ENCODE measurements around the gene IGDCC3.
"Not testable (repeated sequence)": the region's sequence is repeated elsewhere in the genome, so short reads cannot be mapped to it uniquely, and the experiment has no call there.

IGDCC3 gene

DNA sequence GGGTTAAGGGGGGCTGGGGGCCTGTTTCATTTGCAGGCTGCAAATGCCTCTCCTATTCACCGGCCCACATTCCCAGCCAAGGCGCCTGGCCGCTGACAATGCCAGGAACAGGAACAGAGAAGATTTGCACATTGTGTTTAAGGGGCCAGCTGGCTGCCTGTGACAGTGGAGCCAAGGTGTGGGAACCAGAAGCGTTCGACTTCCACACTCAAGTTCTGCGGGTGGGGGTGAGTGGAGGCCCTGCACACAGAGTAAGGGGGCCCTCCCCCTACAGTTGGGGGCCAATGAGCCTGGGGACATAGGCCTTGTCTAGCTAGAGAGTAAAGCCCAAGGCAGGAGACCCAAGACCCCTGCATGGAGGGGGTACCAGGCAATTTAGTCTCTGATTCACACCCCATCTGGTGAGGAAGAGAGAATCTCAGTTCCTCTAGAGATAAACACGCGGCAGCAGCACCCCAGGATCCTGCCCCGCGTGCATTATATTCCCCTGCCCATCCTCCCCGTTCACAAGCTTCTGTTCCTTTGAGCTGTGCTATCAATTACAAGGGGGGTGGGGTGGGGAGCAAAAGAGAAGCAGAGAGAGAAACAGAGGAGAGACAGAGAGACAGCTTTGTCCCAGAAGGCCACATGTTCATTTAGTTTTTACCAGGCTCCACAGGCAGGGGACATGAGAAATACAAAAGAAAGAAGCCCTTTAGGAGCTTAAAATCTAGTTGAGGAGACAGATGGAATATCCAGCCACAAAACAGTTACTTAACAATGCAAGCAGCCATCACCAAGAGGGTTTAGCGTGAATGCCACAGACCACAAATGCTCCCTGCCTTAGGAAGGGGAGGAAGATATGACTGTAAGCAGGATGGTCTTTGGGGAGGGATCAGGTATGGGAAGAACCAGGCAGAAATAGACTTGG is 9.2 kb downstream of the IGDCC3 start:
- DNase-seq: no peak

DNA sequence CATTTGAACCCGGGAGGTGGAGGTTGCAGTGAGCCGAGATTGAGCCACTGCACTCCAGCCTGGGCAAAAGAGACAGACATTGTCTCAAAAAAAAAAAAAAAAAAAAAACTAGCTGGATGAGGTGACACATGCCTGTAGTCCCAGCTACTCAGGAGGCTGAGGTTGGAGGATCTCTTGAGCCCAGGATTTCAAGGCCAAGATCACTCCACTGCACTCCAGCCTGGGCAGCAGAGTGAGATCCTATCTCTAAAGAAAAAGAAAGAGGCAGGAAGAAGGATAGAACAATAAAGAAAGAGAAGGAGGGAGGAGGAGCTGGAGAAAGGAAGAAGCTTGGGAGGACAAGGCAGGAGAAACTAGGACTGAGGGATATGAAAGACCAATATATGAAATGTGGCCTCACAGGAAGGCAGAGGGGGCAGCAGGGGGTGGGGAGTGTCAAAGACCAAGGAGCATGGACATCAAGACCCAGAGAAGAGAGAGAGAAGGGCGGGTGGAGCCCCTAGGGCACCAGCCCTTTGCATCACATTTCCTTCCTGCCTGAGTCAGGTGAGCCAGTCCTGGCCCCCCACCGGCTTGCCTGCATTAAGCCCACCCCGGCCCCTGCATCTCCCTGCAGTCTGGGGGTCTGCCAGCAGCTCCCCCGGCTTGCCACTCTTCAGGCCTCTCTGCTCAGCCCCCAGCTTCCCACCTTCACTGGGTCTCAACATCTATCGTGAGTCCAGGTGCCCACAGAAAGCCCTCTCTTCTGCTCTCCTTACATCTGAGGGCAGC is 11.5 kb downstream of the IGDCC3 start:
- no peak for DNase-seq

DNA sequence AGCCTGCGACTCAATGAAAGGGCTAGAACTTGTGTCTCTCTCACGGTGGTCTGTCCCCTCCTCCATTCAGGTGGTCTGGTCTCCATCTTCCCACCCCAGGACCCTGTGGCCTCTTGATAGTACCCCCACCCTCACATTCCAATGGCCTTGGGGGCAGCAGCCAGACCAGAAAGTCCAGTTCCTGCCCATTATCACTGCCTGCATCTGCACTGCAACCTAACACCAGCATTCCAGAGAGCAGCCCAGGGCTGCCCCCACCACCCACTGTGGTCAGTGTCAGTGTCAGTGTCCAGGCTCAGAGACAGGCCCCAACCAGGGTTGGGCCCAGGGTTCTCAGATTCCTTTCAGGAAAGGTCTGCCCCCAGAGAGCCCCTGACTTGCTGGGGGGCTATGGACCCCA is 12.6 kb downstream of the IGDCC3 start:
- DNase-seq: no peak

DNA sequence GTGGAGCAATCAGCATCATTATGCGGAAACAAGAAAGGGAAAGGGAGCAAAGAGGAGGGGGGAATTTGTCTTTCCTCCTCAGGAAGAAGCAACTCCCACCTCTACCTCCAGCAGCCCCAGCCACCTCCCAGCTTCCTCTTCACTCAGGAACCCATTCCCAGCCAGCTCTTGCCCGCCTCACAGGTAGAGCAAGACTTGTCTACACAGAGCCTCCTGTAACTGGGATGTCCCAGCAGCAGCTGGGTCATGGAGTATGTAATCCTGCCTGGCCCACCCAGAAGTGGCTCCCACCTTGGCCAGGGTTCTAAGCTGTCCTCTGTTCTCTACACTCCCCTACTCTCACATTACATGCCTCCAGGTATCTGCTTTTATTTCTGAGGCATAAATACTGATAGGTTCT is 14.0 kb downstream of the IGDCC3 start:
- no peak for DNase-seq

DNA sequence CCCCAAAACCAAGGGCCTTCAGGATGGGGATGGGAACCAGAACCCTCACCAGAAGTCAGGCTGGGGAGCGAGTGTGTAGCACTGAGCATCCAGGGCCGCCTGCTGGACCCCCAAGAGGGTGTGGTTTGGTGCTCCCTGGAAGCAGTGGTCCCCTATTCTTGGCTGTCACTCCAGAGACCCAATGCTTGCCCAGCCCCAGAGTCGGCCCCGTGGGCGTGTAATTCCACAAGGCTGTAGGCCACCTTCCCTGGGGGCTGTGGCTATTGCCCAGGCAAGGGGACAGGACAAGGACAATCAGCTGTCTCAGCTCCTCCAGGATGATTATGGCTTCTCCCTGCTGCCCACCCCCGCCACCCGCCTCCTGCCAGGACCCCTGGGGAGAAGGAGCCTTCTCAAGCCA is 14.5 kb downstream of the IGDCC3 start:
- DNase-seq: no peak

DNA sequence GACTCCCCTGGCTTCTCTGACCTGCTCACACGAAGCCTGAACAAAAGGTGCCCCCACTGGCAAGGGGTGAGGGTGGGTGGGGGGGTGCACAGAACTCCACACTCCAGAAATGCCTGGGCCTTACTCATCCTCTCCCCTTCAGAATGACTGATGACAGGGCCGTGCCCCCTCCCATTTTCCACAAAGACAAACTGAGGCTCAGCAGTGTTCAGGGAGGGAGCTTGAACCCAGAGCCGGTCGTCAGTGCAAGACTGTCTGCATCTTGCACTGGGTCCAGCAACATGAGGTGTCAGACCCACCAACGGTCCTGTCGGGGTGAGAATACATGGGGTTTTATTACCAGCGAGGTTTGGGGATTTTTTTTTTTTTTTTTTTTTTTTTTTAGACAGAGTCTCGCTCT is 15.3 kb downstream of the IGDCC3 start:
- DNase-seq: no peak

DNA sequence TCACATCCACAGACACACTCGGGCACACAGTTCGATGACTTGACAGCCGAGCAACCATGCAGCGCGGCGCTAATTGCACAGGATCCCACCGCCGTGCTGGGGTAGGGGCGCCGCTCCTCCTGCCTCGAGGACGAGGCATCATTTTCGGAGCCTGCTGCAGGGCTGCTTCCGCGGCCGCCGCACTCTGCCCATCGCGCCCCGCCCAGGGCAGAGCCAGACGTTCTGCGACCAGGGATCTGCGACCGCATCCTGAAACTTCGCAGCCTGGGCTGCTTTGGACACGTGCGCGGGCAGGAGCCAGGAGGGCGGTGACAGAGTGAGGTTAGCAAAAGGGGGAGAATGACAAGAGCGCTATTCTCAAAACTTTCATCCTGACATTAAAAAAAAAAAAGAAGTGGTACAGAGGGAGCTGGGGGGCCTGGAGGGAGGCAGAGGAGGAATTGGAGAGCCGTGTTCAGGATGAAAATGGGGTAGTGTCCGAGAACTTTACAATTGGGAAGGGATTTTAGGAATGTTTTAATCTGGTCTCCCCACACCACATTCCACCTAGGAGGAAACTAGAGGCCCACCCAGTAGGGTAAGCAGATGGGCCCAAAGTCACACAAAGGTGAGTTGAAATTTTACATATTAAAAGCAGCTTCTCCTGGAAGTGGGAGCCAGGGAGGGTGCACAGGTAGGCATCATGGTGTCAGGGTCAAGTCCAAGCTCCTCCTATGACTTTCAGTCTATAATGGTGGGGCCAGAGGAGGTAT is 15.9 kb downstream of the IGDCC3 start:
- DNase-seq: no peak

DNA sequence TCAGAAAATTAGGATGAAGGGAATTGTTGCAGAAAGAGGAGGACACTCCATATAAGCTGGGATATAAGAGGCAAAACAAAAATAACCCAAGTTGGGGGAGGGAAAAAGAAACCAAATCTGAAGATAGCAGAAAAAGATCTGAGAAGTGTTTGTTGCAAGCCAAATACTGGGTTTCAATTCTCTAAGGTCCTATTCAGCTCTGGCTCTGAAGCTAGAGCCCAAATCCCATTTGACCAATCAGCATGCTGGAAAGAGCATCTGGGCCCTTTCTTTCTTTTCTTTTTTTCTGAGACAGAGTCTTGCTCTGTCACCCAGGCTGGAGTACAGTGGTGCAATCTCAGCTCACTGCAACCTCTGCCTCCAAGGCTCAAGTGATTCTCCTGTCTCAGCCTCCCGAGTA is 17.3 kb downstream of the IGDCC3 start:
- no peak for DNase-seq

DNA sequence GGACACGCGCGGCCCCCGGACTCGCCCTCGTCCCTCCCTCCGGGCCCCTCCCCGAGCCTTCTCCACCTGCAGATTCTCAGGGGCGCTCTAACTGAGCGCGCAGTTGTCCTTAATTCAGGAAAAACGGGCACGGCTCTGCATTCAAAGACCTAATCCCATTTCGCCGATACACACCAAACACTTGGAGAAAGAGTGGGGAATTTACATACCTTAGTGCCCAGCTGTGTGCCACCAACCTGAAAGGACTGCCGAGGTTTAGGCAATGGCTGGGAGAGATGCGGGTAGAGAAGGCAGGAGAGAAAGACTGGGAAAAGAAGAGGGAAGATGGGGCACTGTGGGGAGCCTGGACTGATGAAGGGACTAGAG is 21.8 kb downstream of the IGDCC3 start:
- DNase-seq: no peak

DNA sequence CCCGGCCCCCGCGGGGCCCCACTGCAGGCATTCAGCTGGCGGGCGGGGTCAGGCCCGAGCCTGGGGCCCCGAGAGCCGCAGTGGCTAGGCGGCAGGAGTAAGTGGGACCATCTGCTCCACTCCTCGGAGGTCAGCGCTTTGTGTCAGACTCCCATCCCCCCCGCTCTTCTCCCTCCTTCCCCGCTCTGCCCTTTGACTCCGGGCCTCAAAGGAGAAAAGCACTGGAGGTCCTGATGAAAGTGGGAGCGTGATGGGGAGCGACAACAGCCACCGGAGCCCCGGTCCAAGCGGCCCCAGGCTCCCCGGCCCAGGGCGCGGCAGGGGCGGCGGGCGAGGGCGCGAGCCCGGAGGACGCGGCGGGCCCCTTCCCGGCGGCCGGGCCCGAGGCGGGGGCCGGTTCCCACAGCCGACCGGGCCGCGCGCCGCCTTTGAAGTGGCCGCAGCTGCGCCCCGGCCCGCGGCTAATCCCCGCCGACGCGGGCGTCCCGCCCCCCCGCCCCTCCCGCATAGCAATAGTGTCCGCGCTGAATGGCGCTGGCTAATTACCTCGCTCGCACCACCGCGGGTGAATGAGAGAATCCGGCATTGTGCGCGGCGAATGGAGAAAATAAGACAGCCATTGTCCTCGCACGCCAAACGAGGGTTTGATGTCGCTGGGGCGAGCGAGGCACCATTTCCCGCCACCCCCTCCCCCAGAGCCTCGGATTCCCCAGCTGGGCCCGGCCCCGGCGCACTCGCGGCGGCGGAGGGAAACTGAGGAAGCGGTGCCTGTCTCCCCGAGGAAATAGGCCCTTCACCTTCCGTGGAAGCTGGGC is 22.4 kb downstream of the IGDCC3 start:
- no peak for DNase-seq

DNA sequence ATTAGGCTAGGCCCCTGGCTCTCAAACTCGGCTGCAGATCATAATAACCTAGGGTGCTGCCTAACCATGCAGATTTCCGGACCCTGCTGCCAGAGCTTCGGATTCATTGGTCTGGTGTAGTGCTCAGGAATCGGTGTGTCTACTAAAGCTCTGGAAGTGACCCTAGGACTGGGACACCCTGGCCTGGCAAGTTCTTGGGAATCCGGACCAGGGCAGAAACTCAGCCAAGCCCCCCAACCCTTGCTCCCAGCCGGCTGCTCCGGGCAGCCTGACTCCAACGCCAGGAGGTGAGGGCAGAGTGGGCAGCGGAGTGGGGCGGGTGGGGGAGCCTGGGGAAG is 23.0 kb downstream of the IGDCC3 start:
- DNase-seq: no peak

DNA sequence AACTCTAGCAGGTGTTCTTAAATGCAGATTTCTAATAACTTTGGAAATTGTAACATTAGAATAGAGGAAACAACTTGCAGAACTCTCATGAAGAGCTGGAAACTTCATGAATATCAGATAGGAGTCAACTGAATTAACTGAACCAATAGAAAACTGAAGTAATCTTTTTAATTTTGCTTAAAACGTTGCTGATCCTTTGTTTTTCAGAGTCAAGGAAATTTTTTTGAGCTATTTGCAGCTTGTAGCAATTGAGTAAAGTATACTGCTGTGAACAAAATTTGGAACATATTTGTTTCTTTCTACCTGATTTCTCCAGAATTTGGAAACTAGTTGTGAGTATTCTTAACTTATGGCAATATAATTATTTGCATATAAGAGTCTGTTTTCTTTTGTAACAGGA is 25.8 kb downstream of the IGDCC3 start:
- DNase-seq: not testable (repeated sequence)

DNA sequence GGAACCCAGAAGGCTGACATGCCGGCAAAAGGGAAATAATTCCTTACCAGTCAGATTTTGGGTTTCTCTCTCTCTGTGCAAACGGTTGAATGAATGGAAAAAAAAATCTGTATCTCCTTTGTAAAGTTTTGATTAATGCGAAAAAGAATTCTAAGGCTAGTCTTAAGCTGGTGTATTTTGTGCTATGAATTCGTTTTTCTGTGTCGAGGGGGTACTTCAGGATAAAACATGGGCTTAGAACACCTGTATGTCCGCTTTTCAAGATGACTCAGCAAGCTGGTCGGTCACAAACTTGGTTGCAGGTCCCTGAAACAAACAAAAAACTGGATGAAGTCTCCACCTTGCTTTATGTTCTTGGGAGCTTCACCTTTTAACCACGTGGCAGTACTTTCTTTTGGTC is 28.5 kb downstream of the IGDCC3 start:
- no peak for DNase-seq

DNA sequence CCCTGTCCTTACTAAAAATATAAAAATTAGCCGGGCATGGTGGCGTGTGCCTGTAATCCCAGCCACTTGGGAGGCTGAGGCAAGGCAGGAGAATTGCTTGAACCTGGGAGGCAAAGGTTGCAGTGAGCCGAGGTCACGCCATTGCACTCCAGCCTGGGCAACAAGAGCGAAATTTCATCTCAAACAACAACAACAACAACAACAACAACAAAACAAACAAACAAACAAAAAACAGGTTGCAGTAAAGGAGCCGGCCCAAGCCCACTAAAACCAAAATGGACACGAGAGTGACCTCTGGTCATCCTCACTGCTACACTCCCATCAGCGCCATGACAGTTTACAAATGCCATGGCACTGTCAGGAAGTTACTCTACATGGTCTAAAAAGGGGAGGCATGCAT is 30.0 kb downstream of the IGDCC3 start:
- DNase-seq: not testable (repeated sequence)

DNA sequence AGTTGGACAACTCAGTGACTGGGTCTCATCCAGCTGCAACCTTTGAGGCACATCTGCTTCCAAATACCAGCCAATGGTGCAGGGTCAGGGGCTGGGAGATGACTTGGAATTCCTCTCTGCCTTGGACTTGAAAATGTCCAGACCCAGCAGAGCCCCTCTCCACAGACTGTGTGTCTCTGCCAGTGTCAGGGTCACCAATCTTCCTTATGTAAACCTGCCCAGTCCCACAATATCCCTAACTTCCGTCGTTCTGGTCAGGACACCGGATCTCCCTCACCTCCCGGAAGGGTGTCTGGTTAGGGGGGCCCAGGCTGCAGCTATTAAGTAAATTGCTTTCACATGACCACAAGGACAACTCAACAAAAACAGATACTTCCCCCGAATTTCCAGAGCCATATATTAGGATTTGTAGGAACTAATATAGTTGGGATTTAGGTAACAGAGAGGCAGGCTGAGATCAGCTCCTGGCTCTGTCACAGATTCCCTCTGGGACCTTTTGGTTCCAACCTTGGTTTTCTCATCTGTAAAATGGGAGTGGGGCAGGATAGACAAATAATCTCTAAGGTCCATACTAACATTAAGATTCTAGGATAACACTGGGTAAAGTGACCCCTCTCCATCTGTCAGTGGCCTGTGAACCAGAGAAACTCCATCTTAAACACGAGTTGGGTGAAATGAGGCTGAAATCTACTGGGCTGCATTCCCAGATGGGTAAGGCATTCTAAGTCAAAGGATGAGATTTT is 30.8 kb downstream of the IGDCC3 start:
- DNase-seq: no peak

DNA sequence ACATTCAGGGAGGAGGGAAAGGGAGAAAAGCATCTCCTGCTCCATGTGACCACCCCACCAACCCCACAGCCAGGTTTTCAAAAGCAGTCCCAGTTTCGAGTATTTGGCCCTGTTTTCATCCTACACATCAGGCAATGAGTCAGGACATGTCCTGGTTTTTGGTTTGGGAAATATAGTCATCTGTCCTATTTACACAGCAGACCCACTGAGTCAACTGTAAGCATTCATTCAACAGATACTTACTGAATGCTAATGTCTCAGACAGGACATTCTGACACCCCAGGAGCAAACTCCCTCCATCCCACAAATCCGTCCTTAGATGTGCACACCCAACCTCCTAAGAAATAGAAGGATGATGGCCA is 32.9 kb downstream of the IGDCC3 start:
- no peak for DNase-seq

DNA sequence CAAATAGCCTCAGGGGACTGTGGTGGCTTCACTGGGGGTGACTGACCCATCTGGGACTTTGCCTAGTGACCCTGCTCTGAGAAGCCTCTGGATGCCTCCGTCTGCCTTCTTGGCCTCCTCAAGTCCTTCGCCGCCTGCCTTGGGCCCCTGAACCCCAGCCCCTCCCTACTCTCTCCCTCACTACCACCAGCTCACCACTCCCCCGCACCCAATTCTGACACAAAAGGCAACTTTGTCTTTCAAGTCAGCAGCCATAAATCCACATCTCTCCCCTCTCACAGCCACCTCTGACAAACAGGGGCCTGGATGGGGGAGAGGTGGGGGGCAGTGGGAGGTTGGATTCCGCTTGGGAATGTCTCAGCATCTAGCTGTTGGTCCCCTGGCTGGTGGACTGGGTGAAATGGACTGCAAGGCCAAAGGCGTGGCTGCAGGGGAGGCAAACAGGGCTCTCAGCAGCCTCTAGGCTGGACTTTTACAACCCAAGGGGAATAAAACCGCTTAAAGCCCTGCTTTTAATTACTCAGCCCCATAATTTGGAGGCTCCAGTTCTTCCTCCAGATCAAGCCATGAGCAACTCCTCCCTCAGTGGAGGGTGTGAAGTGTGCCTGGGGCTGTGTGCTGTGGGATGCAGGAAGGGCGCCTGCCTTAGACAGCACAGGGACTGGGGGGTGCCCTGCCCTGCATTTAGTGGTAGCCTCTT is 33.4 kb downstream of the IGDCC3 start:
- no peak for DNase-seq

DNA sequence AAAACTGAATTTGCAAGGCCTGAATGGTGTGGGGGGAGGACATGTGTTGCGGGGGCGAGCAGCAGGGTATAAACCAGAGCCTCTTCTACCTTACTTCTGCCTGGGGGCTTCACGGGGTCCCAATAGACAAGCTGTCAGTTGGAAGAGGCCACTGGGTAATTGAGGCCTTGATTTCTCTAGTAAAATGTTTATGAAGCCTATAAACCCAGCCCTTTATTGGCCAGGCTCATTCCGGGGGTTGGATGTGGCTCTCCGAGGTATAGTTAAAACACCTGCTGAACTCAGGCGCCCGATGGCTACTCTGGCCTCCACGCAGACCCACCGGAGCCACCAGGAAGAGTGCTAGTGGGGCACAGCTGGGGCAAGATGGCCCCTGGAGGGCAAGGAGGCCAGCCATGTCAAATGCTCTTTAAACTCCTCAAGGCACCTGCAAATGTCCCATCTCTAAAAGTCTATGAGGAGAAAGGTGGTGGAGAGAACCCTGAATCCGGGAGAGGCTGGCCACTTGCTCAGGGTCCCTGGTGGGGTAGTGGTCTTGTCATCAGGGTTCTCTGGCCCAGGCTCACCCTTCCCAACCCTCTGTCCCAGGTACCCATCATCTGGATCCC is 34.3 kb downstream of the IGDCC3 start:
- no peak for DNase-seq

DNA sequence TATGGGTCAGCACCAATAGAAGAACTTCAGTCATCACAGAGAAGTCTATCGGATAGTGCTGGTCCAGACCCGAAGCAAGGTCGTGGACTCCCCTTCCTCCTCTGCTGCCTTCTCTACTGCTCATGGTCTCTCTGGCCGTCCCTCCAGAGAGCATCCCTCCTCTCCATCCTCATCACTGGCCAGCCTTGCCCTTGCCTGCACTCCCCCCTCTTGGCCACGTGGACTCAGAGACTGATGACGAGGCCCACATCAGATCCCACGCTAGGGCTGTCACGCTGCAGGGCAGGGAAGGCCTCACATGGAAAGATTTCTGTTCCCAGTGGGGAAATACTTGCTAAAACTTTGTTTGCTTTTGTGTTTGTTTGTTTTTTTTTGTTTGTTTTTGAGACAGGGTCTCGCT is 35.3 kb downstream of the IGDCC3 start:
- DNase-seq: no peak

DNA sequence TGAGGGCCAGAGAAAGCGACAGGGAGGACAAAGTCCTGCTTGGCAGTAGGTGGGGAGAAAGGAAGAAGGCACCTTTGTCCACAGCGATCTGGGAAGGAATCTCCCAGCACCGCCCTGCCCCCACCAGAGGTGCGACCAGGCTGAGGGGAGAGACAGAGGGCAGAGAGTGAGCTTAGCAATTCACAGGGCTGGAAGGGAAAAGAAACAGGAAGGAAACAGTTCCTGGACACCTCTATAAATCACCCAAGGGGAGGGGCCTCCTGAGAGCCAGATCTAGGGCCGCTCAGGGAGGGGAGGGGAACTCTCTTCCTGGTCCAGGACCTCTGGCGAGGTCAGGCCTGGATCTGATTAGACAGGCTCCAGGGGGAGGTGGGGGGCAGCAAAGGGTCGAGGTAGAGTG is 37.9 kb downstream of the IGDCC3 start:
- no peak for DNase-seq

DNA sequence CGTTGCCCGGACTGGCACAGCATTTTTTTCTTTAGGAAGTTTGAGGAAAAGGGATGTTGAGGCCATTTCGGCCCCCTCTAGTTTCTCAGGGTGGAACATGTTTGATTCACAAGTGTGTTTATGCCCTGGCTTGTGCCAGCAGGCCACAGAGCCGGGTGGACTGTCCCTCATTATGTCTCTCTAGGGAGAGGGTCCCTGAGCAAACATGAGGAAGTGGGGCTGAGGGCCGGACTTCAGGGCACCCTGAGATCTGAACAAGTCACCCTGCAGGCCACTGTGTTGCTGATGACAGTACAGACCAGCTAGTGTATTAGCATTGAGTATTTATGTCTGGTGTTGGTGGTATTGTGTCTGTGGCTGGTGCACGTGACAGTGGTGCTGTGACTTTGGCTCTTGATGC is 38.4 kb downstream of the IGDCC3 start:
- DNase-seq: no peak
